ENCODE measurements around the gene CRIP2. TPM values are rescaled to one million over a fixed set of nuclear protein-coding genes. Genes with fewer than 3 reads are reported as not detected.

Gene CRIP2
- total RNA-seq, 2 experiments from 2014 or later, result 1.2 to 1.6 TPM

- POLR2A ChIA-PET, result no interaction called here
- no peak for ATAC-seq (ENCODE audit: low read depth)
These were observed 36.7 kb upstream of the CRIP2 start for GRCh38 chr14:105437723-105438500.

GRCh38 chr14:105439179-105439578 is 35.4 kb upstream of the CRIP2 start:
- Mint-ChIP-seq H3K27me3 (no peaks in the 10 kb centered on the region), H3K4me3 (no peak overlapping the region), H3K36me3 (peaks cover 7% of the 10 kb centered on the region), H3K9me3 (no peaks in the 10 kb centered on the region), H3K4me1 (peaks cover 3% of the 10 kb centered on the region), H3K27ac (no peak overlapping the region)
- no peak for ATAC-seq (ENCODE audit: low read depth)
- no peak for DNase-seq
- POLR2A ChIA-PET, result no interaction called here

More at GRCh38 chr14:105437723-105438500, 36.7 kb upstream of the CRIP2 start:
- H3K4me1 Mint-ChIP-seq, result peaks cover 3% of the 10 kb centered on the region
- no peaks in the 10 kb centered on the region for H3K9me3 Mint-ChIP-seq
- H3K4me3 Mint-ChIP-seq, result no peak overlapping the region
- no peak overlapping the region for H3K27ac Mint-ChIP-seq
- DNase-seq, result no peak
- peaks cover 7% of the 10 kb centered on the region for H3K36me3 Mint-ChIP-seq
- H3K27me3 Mint-ChIP-seq, result no peaks in the 10 kb centered on the region

- peaks cover 3% of the 10 kb centered on the region for H3K4me1 Mint-ChIP-seq
- DNase-seq (no peak), ATAC-seq (ENCODE audit: low read depth) (no peak)
- no peak overlapping the region for H3K4me3 Mint-ChIP-seq
- H3K9me3 Mint-ChIP-seq, result no peaks in the 10 kb centered on the region
- no peaks in the 10 kb centered on the region for H3K27me3 Mint-ChIP-seq
- no peak overlapping the region for H3K27ac Mint-ChIP-seq
- POLR2A ChIA-PET, result no interaction called here
- peaks cover 5% of the 10 kb centered on the region for H3K36me3 Mint-ChIP-seq
These were observed 34.7 kb upstream of the CRIP2 start for GRCh38 chr14:105439710-105440553.

- H3K9me3 Mint-ChIP-seq, result no peaks in the 10 kb centered on the region
- H3K36me3 Mint-ChIP-seq, result peaks cover 4% of the 10 kb centered on the region
- H3K4me3 Mint-ChIP-seq, result no peak overlapping the region
- POLR2A ChIA-PET, result no interaction called here
- no peak for DNase-seq
- H3K27me3 Mint-ChIP-seq, result no peaks in the 10 kb centered on the region
- H3K4me1 Mint-ChIP-seq, result peaks cover 3% of the 10 kb centered on the region
- ATAC-seq (ENCODE audit: low read depth), result no peak
- no peak overlapping the region for H3K27ac Mint-ChIP-seq
These were observed 34.1 kb upstream of the CRIP2 start for GRCh38 chr14:105440554-105440900.

- H3K27ac Mint-ChIP-seq, result no peak overlapping the region
- DNase-seq, result no peak
- H3K4me3 Mint-ChIP-seq, result no peak overlapping the region
- H3K9me3 Mint-ChIP-seq, result no peaks in the 10 kb centered on the region
- POLR2A ChIA-PET, result no interaction called here
- no peaks in the 10 kb centered on the region for H3K4me1 Mint-ChIP-seq
- peaks cover 4% of the 10 kb centered on the region for H3K36me3 Mint-ChIP-seq
- no peaks in the 10 kb centered on the region for H3K27me3 Mint-ChIP-seq
- ATAC-seq (ENCODE audit: low read depth), result no peak
These were observed 33.6 kb upstream of the CRIP2 start for GRCh38 chr14:105440992-105441391.

- POLR2A ChIA-PET, result no interaction called here
These were observed 32.5 kb upstream of the CRIP2 start for GRCh38 chr14:105442125-105442524.

GRCh38 chr14:105442834-105443233 is 31.8 kb upstream of the CRIP2 start:
- POLR2A ChIA-PET, result no interaction called here
- Mint-ChIP-seq H3K9me3 (no peaks in the 10 kb centered on the region), H3K27ac (no peak overlapping the region), H3K4me1 (no peaks in the 10 kb centered on the region), H3K36me3 (peaks cover 2% of the 10 kb centered on the region), H3K27me3 (no peaks in the 10 kb centered on the region), H3K4me3 (no peak overlapping the region)
- DNase-seq (no peak), ATAC-seq (ENCODE audit: low read depth) (no peak)

More at GRCh38 chr14:105442125-105442524, 32.5 kb upstream of the CRIP2 start:
- Mint-ChIP-seq H3K27me3 (no peaks in the 10 kb centered on the region), H3K27ac (no peak overlapping the region), H3K4me3 (no peak overlapping the region), H3K36me3 (peaks cover 2% of the 10 kb centered on the region), H3K9me3 (no peaks in the 10 kb centered on the region), H3K4me1 (no peaks in the 10 kb centered on the region)
- no peak for ATAC-seq (ENCODE audit: low read depth)
- no peak for DNase-seq

GRCh38 chr14:105444859-105445258 is 29.8 kb upstream of the CRIP2 start:
- peaks cover 2% of the 10 kb centered on the region for H3K36me3 Mint-ChIP-seq
- DNase-seq (no peak), ATAC-seq (ENCODE audit: low read depth) (no peak)
- H3K27me3 Mint-ChIP-seq, result no peaks in the 10 kb centered on the region
- H3K27ac Mint-ChIP-seq, result no peak overlapping the region
- no peaks in the 10 kb centered on the region for H3K9me3 Mint-ChIP-seq
- POLR2A ChIA-PET, result no interaction called here
- no peaks in the 10 kb centered on the region for H3K4me1 Mint-ChIP-seq
- H3K4me3 Mint-ChIP-seq, result no peak overlapping the region

GRCh38 chr14:105445290-105445689 is 29.3 kb upstream of the CRIP2 start:
- no peaks in the 10 kb centered on the region for H3K4me1 Mint-ChIP-seq
- peaks cover 2% of the 10 kb centered on the region for H3K36me3 Mint-ChIP-seq
- no peak overlapping the region for H3K27ac Mint-ChIP-seq

GRCh38 chr14:105445901-105446845 is 28.4 kb upstream of the CRIP2 start:
- POLR2A ChIA-PET, result no interaction called here
- Mint-ChIP-seq H3K27ac (no peak overlapping the region), H3K36me3 (peaks cover 2% of the 10 kb centered on the region), H3K4me3 (no peak overlapping the region), H3K9me3 (no peaks in the 10 kb centered on the region), H3K4me1 (no peaks in the 10 kb centered on the region), H3K27me3 (no peaks in the 10 kb centered on the region)
- DNase-seq, result no peak
- ATAC-seq (ENCODE audit: low read depth), result no peak

More at GRCh38 chr14:105445290-105445689, 29.3 kb upstream of the CRIP2 start:
- Mint-ChIP-seq H3K27me3 (no peaks in the 10 kb centered on the region), H3K9me3 (no peaks in the 10 kb centered on the region), H3K4me3 (no peak overlapping the region)
- POLR2A ChIA-PET, result no interaction called here
- no peak for DNase-seq
- no peak for ATAC-seq (ENCODE audit: low read depth)

GRCh38 chr14:105446971-105447370 is 27.6 kb upstream of the CRIP2 start:
- no peaks in the 10 kb centered on the region for H3K36me3 Mint-ChIP-seq
- POLR2A ChIA-PET, result no interaction called here
- no peak overlapping the region for H3K4me3 Mint-ChIP-seq
- no peaks in the 10 kb centered on the region for H3K9me3 Mint-ChIP-seq
- no peaks in the 10 kb centered on the region for H3K27me3 Mint-ChIP-seq
- DNase-seq (no peak), ATAC-seq (ENCODE audit: low read depth) (no peak)
- H3K4me1 Mint-ChIP-seq, result no peaks in the 10 kb centered on the region
- no peak overlapping the region for H3K27ac Mint-ChIP-seq

GRCh38 chr14:105447651-105448640 is 26.7 kb upstream of the CRIP2 start:
- Mint-ChIP-seq H3K4me1 (no peaks in the 10 kb centered on the region), H3K9me3 (no peaks in the 10 kb centered on the region), H3K4me3 (no peak overlapping the region), H3K27ac (no peak overlapping the region), H3K36me3 (no peaks in the 10 kb centered on the region), H3K27me3 (no peaks in the 10 kb centered on the region)
- ATAC-seq (ENCODE audit: low read depth), result no peak
- DNase-seq, result no peak
- POLR2A ChIA-PET, result interaction anchor here (1.0 kb wide), 1 partner anchor 42 kb away, joined by 3 read pairs; no protein-coding TSS in a partner anchor

Data from activated naive CD8-positive, alpha-beta T cell treated with anti-CD3 and anti-CD28 coated beads, Interleukin-2, amount 10 ng/mL, durations not matched to agents 7 days and 5 days (primary cell).